HG03575 (cell line): ENCODE measurements around the gene HOXD10.

Experiments
- ATAC-seq: cut with Tn5 transposase; IDR thresholded peaks from one replicate; pipeline ENCODE4 v1.9.1; 2021; ENCODE audit not compliant: unreplicated experiment, insufficient number of reproducible peaks, low FRiP score; ENCODE audit errors: extremely low read depth

HOXD10 gene

GRCh38 chr2:176169181-176169580 is 52.6 kb downstream of the HOXD10 start:
- ATAC-seq: no peak
